Measurements from ENCODE around the gene DISP1.

DISP1 gene
- total RNA-seq, result 3.3 to 19.3 (median 8.7) reads per million in 18 experiments

GRCh38 chr1:222814536-222815439 lies at the start of gene DISP1:
Gene DISP1 (plus strand): TSS chr1:222815039. CDS start chr1:222942824, 127,785 bp downstream.
- DNase-seq, result peak; percentile 81 to 84

GRCh38 chr1:222767152-222767571 lies 47.7 kb upstream of the DISP1 start:
- DNase-seq, result no peak

GRCh38 chr1:222768592-222768991 lies 46.2 kb upstream of the DISP1 start:
- no peak for DNase-seq

GRCh38 chr1:222769181-222769580 lies 45.7 kb upstream of the DISP1 start:
- peak; percentile 16 to 44 for DNase-seq

- DNase-seq, result no peak
Observed at GRCh38 chr1:222769971-222770620, 44.7 kb upstream of the DISP1 start.

- DNase-seq, result no peak
Observed at GRCh38 chr1:222772996-222773379, 41.9 kb upstream of the DISP1 start.

- no peak for DNase-seq
Observed at GRCh38 chr1:222777463-222777862, 37.4 kb upstream of the DISP1 start.

- DNase-seq, result no peak
Observed at GRCh38 chr1:222777977-222778376, 36.9 kb upstream of the DISP1 start.

GRCh38 chr1:222781251-222781650 lies 33.6 kb upstream of the DISP1 start:
- no peak for DNase-seq

GRCh38 chr1:222783051-222783450 lies 31.8 kb upstream of the DISP1 start:
- DNase-seq, result no peak

GRCh38 chr1:222784371-222784770 lies 30.5 kb upstream of the DISP1 start:
- DNase-seq, result no peak

- DNase-seq, result no peak
Observed at GRCh38 chr1:222784916-222785315, 29.9 kb upstream of the DISP1 start.

GRCh38 chr1:222785529-222785928 lies 29.3 kb upstream of the DISP1 start:
- DNase-seq, result peak in 1 of 2 donors; percentile 19

- DNase-seq, result no peak
Observed at GRCh38 chr1:222786121-222786520, 28.7 kb upstream of the DISP1 start.

GRCh38 chr1:222787729-222788128 lies 27.1 kb upstream of the DISP1 start:
- DNase-seq, result no peak

- no peak for DNase-seq
Observed at GRCh38 chr1:222788402-222789156, 26.3 kb upstream of the DISP1 start.

- DNase-seq, result no peak
Observed at GRCh38 chr1:222790115-222790514, 24.7 kb upstream of the DISP1 start.

- DNase-seq, result no peak
Observed at GRCh38 chr1:222790520-222790919, 24.3 kb upstream of the DISP1 start.

- DNase-seq, result no peak
Observed at GRCh38 chr1:222791006-222791710, 23.7 kb upstream of the DISP1 start.

GRCh38 chr1:222792744-222793143 lies 22.1 kb upstream of the DISP1 start:
- no peak for DNase-seq

- peak in 1 of 2 donors; percentile 16 for DNase-seq
Observed at GRCh38 chr1:222794656-222795474, 20.0 kb upstream of the DISP1 start.
